Mesodermal cell (in vitro differentiated cells): ENCODE measurements around the gene SLC34A3.
"Not testable (repeated sequence)": the region's sequence is repeated elsewhere in the genome, so short reads cannot be mapped to it uniquely, and the experiment has no call there.

Source experiments
- H3K27ac ChIP-seq: 2 replicates; pipeline ENCODE4 v1.7.0; 2013; ENCODE audit warnings: mild to moderate bottlenecking, low read depth, low read length, moderate library complexity; ENCODE audit not compliant: severe bottlenecking
- H3K36me3 ChIP-seq: 2 replicates; pipeline ENCODE4 v1.7.1; 2013; ENCODE audit warnings: mild to moderate bottlenecking, low read length, moderate library complexity; ENCODE audit not compliant: control insufficient read depth, insufficient read depth
- H3K4me1 ChIP-seq: one replicate; pipeline ENCODE4 v1.7.1; 2013; ENCODE audit warnings: mild to moderate bottlenecking, low read length; ENCODE audit not compliant: insufficient read depth, control insufficient read depth, poor library complexity, severe bottlenecking
- H3K4me3 ChIP-seq: 2 replicates; pipeline ENCODE4 v1.7.0; 2013; ENCODE audit warnings: low read length, control low read depth, mild to moderate bottlenecking; ENCODE audit not compliant: insufficient read depth, poor library complexity, severe bottlenecking; ENCODE audit errors: extremely low read depth
- H3K9me3 ChIP-seq: 2 replicates; pipeline ENCODE4 v1.7.1; 2013; ENCODE audit warnings: mild to moderate bottlenecking, low read length, moderate library complexity; ENCODE audit not compliant: control insufficient read depth
- WGBS, 2 experiments: methylation state at CpG; one replicate each; pipeline ENCODE4 v1.1.5; 2013; ENCODE audit warnings: missing lambda C conversion rate in 2 of 2; ENCODE audit not compliant: insufficient coverage in 2 of 2; 5-methylcytosine and 5-hydroxymethylcytosine counted together

Gene SLC34A3

DNA sequence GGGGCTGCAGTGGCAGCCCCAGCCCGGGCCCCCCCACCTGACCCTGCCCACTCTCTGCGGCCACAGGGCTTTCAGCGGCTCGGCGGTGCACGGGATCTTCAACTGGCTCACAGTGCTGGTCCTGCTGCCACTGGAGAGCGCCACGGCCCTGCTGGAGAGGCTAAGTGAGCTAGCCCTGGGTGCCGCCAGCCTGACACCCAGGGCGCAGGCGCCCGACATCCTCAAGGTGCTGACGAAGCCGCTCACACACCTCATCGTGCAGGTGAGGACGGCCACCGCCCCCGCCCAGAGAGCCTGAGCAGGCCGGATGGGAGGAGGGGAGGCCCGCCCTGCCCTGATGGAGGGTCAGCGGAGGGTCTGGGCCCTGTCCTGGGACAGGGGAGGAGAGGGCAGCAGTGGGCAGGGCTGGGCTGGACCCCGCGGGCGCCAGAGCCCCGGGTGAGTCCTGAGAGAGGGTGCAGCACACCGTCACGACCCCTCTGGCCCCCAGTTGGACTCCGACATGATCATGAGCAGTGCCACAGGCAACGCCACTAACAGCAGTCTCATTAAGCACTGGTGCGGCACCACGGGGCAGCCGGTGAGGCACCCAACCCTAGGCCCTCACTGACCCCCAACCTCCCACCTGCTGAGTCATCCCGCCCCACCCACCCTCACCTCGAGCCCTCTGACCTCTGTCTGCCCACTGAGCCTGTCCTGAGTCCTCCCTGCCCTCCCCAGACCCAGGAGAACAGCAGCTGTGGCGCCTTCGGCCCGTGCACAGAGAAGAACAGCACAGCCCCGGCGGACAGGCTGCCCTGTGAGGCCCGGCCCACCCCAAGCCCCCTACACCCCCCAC lies 2.7 kb downstream of the SLC34A3 start:
- H3K36me3 ChIP-seq, result no peaks in the 10 kb centered on the region
- peaks cover 9% of the 10 kb centered on the region for H3K4me1 ChIP-seq
- 94% methylated on average over 25 to 35 of the region's 40 CpGs for WGBS, 2 experiments
- H3K9me3 ChIP-seq, result no peaks in the 10 kb centered on the region
- H3K4me3 ChIP-seq, result no peak overlapping the region
- no peak overlapping the region for H3K27ac ChIP-seq

DNA sequence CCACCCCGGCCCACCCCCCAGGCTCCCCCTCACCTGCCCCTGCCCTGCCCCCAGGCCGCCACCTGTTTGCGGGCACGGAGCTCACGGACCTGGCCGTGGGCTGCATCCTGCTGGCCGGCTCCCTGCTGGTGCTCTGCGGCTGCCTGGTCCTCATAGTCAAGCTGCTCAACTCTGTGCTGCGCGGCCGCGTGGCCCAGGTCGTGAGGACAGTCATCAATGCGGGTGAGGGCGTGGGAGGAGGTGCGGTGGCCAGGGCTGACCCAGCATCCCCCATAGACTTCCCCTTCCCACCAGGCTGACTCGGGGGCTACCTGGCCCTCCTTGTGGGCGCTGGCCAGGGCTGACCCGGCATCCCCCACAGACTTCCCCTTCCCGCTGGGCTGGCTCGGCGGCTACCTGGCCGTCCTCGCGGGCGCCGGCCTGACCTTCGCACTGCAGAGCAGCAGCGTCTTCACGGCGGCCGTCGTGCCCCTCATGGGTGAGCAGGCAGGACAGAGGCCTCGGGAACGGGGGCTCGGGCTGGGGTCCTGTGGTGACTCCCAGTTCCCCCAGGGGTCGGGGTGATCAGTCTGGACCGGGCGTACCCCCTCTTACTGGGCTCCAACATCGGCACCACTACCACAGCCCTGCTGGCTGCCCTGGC lies 3.5 kb downstream of the SLC34A3 start:
- H3K9me3 ChIP-seq, result no peaks in the 10 kb centered on the region
- H3K4me3 ChIP-seq, result no peak overlapping the region
- 89 to 92% methylated on average over 11 to 38 of the region's 40 CpGs for WGBS, 2 experiments
- H3K36me3 ChIP-seq, result no peaks in the 10 kb centered on the region
- peaks cover 9% of the 10 kb centered on the region for H3K4me1 ChIP-seq
- H3K27ac ChIP-seq, result no peak overlapping the region

GRCh38 chr9:137234758-137235423 lies 4.2 kb downstream of the SLC34A3 start:
- no peaks in the 10 kb centered on the region for H3K9me3 ChIP-seq
- H3K27ac ChIP-seq, result no peak overlapping the region
- H3K36me3 ChIP-seq, result no peaks in the 10 kb centered on the region
- peaks cover 6% of the 10 kb centered on the region for H3K4me1 ChIP-seq
- WGBS, 2 experiments, result 83 to 87% methylated on average over 13 to 16 of the region's 18 CpGs
- no peak overlapping the region for H3K4me3 ChIP-seq

DNA sequence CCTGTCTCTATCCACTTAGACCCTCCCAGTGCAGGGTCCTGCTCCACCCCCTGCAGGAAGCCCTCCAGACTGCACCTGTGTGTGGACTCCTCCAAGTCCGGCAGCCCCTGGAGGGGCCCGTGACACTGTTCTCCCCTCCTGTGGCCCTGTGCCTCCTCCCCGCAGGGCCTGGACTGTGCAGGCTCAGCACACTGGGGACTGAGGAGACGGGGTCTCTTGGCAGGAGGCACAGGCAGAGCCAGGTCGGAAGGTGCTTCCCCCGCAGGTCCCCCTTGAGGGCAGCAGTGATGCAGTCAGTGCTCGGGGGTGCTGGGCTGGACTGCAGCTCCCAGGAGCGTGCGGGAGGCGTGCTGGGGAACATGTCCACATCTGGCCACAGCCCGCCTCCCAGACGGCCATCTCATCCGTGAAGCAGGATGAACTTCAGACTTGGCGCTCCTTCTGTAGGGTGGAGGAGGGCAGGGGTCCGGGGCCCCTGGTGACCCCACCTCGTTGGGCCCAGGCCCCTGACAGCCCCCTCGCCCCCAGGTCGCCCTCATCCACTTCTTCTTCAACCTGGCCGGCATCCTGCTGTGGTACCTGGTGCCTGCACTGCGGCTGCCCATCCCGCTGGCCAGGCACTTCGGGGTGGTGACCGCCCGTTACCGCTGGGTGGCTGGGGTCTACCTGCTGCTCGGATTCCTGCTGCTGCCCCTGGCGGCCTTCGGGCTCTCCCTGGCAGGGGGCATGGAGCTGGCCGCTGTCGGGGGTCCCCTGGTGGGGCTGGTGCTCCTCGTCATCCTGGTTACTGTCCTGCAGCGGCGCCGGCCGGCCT lies 4.9 kb downstream of the SLC34A3 start:
- Histone ChIP-seq H3K9me3 (no peaks in the 10 kb centered on the region), H3K36me3 (no peaks in the 10 kb centered on the region), H3K27ac (no peak overlapping the region), H3K4me3 (no peak overlapping the region), H3K4me1 (peaks cover 5% of the 10 kb centered on the region)
- 84 to 88% methylated on average over 31 to 32 of the region's 35 CpGs for WGBS, 2 experiments

DNA sequence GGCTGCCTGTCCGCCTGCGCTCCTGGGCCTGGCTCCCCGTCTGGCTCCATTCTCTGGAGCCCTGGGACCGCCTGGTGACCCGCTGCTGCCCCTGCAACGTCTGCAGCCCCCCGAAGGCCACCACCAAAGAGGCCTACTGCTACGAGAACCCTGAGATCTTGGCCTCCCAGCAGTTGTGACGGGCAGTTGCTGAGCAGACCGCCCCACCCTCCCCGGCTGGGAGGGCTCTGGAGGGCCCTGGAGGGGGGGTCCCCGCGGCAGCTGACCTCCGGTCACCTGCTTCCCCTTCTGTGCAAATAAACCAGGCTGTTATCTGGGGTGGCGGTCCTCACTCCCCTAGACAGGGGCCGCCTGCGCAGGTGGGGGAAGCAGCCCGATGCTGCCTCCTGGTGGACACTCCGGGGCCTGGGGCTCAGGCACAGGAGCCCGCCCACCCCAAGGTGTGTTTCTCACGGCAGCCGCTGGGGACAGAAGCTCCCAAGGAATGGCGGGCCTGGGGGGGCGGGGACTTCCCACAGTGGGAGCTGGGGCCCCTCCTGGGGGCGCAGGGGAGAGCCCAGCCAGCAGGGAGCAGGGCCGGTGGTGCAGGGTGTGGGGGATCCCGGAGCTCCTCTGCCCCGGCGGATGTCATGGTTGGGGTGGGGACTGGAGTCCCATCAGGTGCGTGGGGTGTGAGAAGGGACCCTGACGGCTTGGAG lies 5.7 kb downstream of the SLC34A3 start:
- Histone ChIP-seq H3K36me3 (no peaks in the 10 kb centered on the region), H3K4me1 (peaks cover 5% of the 10 kb centered on the region), H3K27ac (no peak overlapping the region), H3K4me3 (no peak overlapping the region), H3K9me3 (no peaks in the 10 kb centered on the region)
- 34 to 39% methylated on average over 28 to 29 of the region's 31 CpGs for WGBS, 2 experiments

DNA sequence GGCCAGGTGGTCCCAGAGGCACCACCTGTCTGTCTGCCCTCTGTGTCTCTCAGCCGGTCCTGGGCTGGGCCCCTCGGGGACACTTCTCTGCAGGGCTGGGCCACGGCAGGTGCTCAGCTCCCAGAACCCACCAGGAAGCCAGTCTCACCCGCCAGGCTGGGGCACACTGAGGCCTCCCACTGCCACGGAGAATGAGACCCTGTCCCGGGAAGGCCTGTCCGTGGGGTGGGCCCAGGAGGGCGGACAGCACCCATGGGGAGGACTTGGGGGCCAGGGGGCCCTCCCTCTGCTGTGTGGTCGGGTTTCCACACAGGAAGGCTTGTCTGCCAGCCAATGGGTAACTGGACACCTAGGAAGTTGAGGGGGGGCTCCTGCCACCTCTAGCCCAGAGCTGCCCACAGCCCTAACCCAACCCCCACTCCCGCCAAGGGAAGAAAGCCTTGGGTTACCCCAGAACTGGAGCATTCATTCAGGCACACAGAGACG lies 6.3 kb downstream of the SLC34A3 start:
- Histone ChIP-seq H3K4me3 (no peak overlapping the region), H3K9me3 (no peaks in the 10 kb centered on the region), H3K27ac (no peak overlapping the region), H3K36me3 (peaks cover 5% of the 10 kb centered on the region), H3K4me1 (peaks cover 5% of the 10 kb centered on the region)
- WGBS, 2 experiments, result 71 to 75% methylated on average over 9 to 10 of the region's 11 CpGs

- H3K36me3 ChIP-seq, result peaks cover 16% of the 10 kb centered on the region
- H3K4me1 ChIP-seq, result peaks cover 12% of the 10 kb centered on the region
- H3K4me3 ChIP-seq, result no peak overlapping the region
- WGBS, 2 experiments, result 78 to 83% methylated on average over 11 of the region's 13 CpGs
- no peaks in the 10 kb centered on the region for H3K9me3 ChIP-seq
- H3K27ac ChIP-seq, result no peak overlapping the region
These were observed 7.3 kb downstream of the SLC34A3 start for GRCh38 chr9:137237759-137238726.

DNA sequence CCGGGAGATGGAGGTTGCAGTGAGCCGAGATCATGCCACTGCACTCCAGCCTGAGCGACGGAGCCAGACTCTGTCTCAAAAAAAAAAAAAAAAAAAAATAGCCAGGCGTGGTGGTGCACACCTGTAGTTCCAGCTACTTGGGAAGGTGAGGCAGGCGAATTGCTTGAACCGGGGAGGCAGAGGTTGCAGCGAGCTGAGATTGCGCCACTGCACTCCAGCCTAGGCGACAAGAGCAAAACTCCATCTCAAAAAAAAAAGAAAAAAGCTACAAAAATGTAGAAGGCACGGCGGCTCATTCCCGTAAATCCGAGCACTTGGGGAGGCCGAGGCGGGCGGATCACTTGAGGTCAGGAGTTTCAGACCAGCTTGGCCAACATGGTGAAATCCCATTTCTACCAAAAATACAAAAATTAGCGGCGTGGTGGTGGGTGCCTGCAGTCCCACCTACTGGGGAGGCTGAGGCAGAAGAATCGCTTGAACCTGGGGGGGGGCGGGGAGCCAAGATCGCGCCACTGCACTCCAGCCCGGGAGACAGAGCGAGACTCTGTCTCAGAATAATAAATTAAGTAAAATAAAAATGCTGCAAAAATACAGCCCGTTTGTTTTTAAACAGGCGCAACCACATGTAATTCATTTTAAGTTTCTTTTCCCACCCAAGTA lies 9.0 kb downstream of the SLC34A3 start:
- peak overlapping the region; percentile 71 for H3K4me3 ChIP-seq
- WGBS, 2 experiments, result 82 to 83% methylated on average over 4 to 9 of the region's 27 CpGs
- not testable (repeated sequence) for H3K9me3 ChIP-seq
- peaks cover 12% of the 10 kb centered on the region for H3K4me1 ChIP-seq
- peak overlapping the region; percentile 91 for H3K27ac ChIP-seq
- H3K36me3 ChIP-seq, result peaks cover 27% of the 10 kb centered on the region

DNA sequence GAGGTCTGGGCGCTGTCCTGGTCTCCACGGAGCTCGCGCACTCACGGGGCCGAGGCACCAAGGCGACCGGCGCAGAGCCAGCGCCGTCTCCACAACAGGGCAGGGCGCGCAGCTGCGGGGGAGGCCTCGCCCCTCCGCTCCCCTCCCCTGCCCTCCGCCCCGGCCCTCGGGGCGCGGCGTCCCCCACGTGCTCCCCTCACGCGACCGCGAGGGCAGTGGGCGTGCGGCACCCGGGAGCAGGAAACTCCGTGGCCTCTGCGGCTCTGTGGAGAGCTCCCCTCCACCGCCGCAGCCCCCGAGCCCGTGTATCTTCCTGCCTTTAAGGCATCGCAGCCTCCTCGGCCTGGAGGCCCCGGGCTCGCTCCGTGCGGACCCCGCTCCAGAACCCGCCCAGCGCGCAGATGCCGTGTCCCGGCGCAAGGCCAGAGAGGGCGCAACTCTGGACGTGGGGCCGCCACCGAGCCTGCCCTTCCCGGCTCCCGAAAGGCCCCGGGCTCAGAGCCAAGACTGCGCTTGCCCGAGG lies 9.7 kb downstream of the SLC34A3 start:
- Histone ChIP-seq H3K9me3 (no peaks in the 10 kb centered on the region), H3K4me1 (peaks cover 12% of the 10 kb centered on the region), H3K4me3 (peak overlapping the region; percentile 71), H3K36me3 (peaks cover 27% of the 10 kb centered on the region), H3K27ac (peak overlapping the region; percentile 91)
- WGBS, 2 experiments, result 0% methylated on average over 32 to 42 of the region's 58 CpGs
